GM18526 (cell line): ENCODE results near the gene LONP2.

Experiments
- POLR2A ChIP-seq: IDR thresholded peaks from 3 replicates; pipeline ENCODE4 v1.6.1; 2011; ENCODE audit not compliant: insufficient read length; ENCODE audit errors: extremely low read depth

Gene LONP2

GRCh38 chr16:48350736-48351135 is 106.6 kb downstream of the LONP2 start:
- TF ChIP-seq POLR2A = no peak

DNA sequence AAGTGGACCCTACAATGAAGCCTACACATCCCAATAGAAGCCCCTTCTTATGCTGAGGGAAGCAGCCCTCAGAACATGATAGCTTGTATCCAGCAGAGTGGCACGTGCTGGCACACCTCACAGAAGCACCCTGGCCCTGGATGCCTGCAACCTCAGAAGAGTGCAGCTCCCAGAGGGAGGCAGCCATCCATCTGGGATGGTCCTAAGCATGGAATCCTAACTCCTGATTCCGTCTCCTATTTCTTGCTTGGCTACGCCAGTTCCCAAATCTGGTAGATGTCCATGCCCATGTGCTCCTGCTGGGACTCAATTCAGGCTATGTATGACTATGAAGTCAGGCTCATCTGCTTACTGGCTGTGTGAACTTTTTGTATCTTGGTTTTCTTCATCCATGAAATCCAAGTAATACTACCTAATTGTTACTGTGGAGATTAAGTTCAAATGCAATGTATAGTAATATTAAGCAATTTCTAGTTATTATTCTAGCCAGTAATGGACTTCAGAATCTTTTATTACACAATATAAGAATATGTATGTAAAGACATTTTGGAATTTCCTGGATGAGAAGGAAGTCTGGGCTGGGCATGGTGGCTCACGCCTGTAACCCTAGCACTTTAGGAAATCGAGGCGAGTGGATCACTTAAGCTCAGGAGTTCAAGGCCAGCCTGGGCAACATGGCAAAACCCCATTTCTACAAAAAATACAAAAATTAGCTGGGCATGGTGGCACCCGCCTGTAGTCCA is 108.7 kb downstream of the LONP2 start:
- TF ChIP-seq POLR2A = no peak

DNA sequence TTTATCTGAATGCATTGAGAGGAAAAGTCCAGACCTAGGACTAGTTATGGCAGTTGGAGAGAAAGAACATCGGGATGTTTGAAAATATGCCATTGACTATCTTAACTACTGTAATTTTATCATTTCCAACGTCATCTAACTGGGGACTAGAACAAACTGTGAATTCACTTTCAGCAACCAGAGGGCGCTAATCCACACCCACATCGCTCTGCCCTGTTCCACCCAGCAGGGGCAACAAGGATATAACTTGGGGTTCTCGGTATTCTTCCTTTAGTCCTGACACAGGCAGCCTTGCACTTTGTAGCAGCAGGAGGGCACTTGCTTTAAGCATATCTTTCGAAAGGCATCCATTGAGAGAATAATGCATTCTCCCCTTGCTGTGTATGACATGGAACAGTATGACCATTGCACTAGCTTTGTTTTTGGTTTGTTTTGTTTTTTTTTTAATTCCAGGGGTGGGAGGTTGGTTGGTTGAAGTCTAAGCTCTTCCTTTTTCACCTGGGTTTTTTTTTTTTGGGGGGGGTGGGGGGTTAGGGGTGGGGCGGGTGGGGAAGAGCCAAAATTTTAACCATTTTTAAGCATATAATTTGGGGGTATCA is 109.6 kb downstream of the LONP2 start:
- no peak for TF ChIP-seq POLR2A

GRCh38 chr16:48354877-48355855 is 111.1 kb downstream of the LONP2 start:
- no peak for TF ChIP-seq POLR2A

DNA sequence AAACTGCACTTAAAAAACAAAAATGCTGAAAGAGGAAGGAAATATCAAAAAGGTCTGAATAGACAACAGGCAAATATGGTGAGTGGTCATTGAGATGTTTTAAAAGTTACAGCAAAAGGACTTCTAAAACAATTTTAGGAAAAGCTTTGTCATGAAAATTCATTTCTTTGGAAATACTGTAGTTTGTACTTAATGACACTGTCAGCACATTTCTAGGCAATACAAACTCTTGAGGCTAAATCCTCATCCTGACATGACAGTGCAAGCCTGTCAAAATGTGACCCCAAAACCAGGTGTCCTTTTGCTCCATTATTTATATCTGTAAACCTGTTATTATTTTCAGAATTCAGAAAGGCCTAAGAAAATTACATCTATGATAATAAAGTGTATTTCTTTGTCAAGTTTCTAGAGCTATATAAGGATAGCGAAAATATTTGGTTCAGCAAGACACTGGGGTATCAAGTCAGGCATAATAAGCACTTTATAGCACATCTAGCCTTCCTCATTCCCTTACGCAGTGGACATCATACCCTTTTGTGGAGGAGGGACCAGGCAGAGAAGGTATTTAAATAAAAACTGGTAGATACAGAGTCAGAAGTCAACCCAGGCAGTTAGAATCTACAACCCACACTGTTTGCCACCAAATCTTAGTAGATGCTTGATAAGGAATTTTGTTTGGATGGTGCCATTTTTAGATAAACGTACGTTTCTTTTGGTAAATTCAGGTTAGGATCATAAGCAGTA is 112.7 kb downstream of the LONP2 start:
- TF ChIP-seq POLR2A = no peak

DNA sequence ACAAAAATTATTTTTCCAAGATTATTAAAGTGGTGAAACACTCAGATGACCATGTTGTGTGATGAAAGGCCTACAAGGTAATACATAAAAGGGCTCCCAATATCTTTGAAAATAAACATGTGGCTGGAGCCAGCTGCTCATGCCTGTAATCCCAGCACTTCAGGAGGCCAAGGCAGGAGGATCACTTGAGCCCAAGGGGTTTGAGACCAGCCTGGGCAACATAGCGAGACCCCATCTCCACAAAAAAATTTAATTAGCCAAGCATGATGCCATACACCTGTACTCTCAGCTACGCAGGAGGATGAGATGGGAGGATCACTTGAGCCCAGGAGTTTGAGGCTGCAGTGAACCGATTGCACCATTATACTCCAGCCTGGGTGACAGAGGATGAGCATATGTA is 114.3 kb downstream of the LONP2 start:
- TF ChIP-seq POLR2A = no peak

- TF ChIP-seq POLR2A = no peak
Observed at GRCh38 chr16:48359983-48360382, 115.9 kb downstream of the LONP2 start.

DNA sequence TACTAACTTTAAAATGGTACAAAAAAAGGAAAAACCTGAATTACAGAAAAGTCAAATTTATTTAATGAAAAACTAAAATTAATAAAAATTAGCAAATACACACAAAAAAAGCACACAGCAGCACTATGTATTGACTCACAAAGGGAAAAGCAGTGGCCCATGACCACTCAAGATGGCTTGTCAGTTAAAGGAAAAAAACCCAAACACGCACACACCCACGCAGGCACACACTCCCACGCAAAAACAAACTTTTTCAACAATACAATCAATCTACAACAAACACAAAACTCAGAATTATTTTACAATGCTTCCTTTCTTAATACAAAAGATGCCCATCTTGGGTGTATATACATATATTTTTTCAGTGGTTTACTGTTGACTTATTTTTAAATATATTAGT is 116.9 kb downstream of the LONP2 start:
- TF ChIP-seq POLR2A = no peak

DNA sequence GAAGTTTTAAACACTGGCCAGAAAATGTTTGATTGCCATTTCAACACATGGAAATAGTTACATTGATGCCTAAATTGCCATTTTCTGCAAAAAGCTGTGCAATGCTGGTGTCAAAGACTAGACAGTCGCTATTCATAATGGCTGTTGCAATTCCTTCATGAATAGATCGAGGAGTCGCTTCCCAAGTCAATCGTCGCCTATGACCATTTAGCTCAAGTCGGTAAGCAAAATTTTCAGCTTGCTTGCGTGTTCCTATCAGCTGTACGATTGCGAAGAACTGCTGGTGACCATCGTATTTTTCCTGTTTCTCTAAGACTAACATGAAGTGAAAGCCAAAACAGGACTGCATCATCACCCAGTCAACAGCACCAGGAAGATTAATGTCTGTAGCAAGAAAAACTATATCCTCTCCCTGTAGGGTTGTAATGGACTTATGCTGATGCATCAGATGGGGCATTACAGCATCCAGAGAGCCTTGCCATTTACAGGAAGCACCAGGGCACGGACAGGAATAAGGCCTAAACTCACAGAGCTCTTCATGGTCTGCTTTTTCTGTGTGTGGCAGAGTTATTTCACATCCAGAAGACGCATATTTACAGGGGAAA is 117.5 kb downstream of the LONP2 start:
- TF ChIP-seq POLR2A = no peak

DNA sequence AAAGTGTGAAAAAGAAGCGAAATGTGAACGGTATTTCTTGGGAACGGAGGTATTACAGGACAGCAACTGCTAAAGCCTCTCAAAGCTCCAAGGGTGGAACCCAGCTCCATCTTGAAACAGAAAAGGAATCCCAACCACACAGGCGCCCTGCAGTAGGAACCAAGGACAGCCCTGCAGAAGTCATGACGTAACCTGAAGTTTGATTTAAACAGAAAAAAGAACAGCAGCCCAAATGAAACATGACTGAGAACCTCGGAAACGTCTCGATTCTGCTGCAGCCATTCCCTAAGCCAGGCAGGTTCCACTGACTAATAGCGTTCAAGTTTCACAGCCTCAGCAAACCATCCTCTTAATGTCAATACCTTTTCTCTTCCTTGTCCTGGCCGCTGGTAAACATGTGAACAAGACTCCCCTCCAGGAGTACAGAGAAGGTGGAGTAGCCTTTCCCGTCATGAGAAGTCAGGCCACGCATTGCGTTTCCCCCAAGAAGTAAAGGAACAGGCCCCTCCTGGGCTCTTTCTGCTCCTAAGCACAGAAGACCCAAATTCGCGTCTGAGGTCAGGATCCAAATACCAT is 121.0 kb downstream of the LONP2 start:
- TF ChIP-seq POLR2A = no peak

DNA sequence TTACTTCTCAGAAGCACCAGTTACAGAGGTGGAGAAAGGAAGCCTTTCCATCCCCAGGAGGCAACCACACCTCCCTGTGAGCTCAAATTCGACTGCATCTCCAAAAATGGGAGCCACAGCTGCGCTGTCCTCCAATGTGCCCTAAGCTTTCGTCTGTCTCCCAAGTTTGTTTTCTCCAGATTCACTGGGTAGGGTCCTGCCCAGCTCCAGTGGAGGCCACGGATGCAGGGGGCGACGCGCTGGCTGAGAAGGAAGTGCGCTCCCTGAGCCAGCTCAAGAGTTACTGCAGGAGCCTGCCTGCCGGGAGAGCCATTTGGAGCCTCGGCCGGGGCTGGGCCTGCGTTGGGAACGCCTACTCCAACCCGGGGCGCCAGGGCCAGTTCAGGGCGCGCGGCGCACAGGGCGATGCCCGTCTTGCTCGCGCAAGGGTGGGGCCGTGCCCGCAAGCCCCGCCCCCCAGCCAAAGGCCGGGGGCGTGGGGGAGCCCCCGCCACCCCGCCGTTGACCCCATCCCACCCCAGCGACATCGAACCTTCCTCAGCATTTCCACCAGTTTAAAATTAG is 121.6 kb downstream of the LONP2 start:
- peak; percentile 59 for TF ChIP-seq POLR2A

GRCh38 chr16:48366165-48367093 is 122.3 kb downstream of the LONP2 start:
- no peak for TF ChIP-seq POLR2A
